Lower leg skin (tissue), 3 donors: ENCODE data around the gene TLE5.

ENCODE experiments used
- POLR2A ChIP-seq, 2 donors: fragments of 450-650 bp; IDR thresholded peaks; one replicate each; pipeline ENCODE4 v1.6.1; 2016 to 2017; ENCODE audit warnings: antibody characterized with exemption in 2 of 2, mild to moderate bottlenecking in 1 of 2, moderate library complexity in 1 of 2
- TF ChIP-seq, protein P1 (sequence below), 3 donors: fragments of 450-650 bp; IDR thresholded peaks; one replicate each; pipeline ENCODE4 v1.5.1; 2016; ENCODE audit warnings: antibody characterized with exemption in 3 of 3, mild to moderate bottlenecking in 3 of 3, moderate library complexity in 2 of 3

DNA sequence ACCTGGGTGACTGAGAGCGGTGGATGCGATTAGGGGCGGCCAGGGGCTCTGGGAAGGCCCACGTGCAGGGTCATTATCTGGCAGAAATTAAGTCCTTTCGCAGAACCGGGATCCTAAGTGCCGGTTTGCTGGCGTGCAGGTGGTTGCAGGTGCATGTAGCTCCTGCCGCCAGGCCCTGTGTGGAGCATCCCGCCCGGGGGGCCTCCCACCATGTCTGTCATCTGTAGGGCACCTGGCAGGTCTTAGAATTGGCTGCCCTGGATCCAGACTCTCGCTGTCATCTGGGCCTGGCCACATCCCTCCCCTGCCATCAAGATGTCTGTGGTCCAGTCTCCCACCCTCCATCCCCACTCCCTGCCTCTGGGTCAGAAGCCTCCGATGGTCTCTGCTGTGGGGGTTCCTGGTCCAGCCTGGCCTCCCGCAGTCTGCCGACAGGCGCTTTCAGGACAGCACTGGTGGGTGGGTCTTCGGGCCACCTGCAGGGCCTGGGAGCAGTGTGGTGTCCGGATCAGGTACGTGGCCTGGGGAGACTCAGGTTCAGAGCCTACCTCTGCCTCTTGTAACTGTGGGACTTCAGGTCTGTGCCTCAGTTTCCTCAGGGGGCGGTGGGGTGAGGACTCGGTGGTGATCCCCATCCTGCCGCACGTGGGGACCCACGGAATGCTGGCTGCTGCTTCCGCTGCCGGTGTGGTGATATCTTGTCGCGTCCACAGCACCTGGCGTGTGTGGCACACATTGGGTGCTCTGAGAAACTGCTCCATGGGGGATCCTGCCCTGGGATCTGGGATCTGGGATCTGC lies 37.3 kb upstream of the TLE5 start:
- TF ChIP-seq, protein P1, sequence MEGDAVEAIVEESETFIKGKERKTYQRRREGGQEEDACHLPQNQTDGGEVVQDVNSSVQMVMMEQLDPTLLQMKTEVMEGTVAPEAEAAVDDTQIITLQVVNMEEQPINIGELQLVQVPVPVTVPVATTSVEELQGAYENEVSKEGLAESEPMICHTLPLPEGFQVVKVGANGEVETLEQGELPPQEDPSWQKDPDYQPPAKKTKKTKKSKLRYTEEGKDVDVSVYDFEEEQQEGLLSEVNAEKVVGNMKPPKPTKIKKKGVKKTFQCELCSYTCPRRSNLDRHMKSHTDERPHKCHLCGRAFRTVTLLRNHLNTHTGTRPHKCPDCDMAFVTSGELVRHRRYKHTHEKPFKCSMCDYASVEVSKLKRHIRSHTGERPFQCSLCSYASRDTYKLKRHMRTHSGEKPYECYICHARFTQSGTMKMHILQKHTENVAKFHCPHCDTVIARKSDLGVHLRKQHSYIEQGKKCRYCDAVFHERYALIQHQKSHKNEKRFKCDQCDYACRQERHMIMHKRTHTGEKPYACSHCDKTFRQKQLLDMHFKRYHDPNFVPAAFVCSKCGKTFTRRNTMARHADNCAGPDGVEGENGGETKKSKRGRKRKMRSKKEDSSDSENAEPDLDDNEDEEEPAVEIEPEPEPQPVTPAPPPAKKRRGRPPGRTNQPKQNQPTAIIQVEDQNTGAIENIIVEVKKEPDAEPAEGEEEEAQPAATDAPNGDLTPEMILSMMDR (IDR thresholded peaks at IDR 0.05), result no peak
- TF ChIP-seq POLR2A (IDR thresholded peaks at IDR 0.05), result no peak
